ENCODE data around the gene NPW. TPM values are rescaled to one million over a fixed set of nuclear protein-coding genes. Genes with fewer than 3 reads are reported as not detected.

Gene NPW
- total and polyA plus RNA-seq, 9 of the 15 experiments (the other 6 are each of a cell fraction or from before 2014, with no cell fraction given): 0.14 to 4.0 (median 2.6) TPM; not detected in 4

GRCh38 chr16:1971796-1972489 lies 47.6 kb upstream of the NPW start, which contains the start of gene TBL3 (continued):
- TF ChIP-seq MNT (conservative IDR thresholded peaks at IDR 0.05) (peak; percentile 92 to 97), SOX6 (IDR thresholded peaks at IDR 0.05) (0 out of 2 replicates have a peak, but pooled peaks have one; percentile 28), POU5F1 (IDR thresholded peaks at IDR 0.05; ENCODE audit: borderline replicate concordance, low read depth, low read length, partially characterized antibody) (peak; percentile 79), FOXP4 (CRISPR knock-in tag; IDR thresholded peaks at IDR 0.05; ENCODE audit: borderline replicate concordance) (no peak; the same call in 1 of the 2 replicates), ELK1 (CRISPR knock-in tag; IDR thresholded peaks at IDR 0.05) (no peak), DNMT1 (IDR thresholded peaks at IDR 0.05) (no peak), ILF3 (IDR thresholded peaks at IDR 0.05; ENCODE audit: borderline replicate concordance) (no peak; the same call in 1 of the 2 replicates), HDAC3 (IDR thresholded peaks at IDR 0.05; ENCODE audit: borderline replicate concordance, partially characterized antibody) (no peak), ETV6 (IDR thresholded peaks at IDR 0.05; ENCODE audit: borderline replicate concordance in 1 of 2, low read depth in 2 of 2, low read length in 1 of 2) (peak in 1 of 2 experiments; percentile 35; a peak in 1 of 4 replicates), ETV6 (CRISPR knock-in tag; IDR thresholded peaks at IDR 0.05; ENCODE audit: borderline replicate concordance) (0 out of 2 replicates have a peak, but pooled peaks have one; percentile 28), KDM4B (IDR thresholded peaks at IDR 0.05; ENCODE audit: borderline replicate concordance in 2 of 2, low read depth in 1 of 2) (peak in 1 of 2 experiments; percentile 94; a peak in 2 of 4 replicates), SREBF1 (IDR thresholded peaks at IDR 0.05; ENCODE audit: borderline replicate concordance, low read depth, low read length) (0 out of 2 replicates have a peak, but pooled peaks have one; percentile 59), NBN (IDR thresholded peaks at IDR 0.05; ENCODE audit: low read depth) (peak; percentile 93), ZNF75A (CRISPR knock-in tag; IDR thresholded peaks at IDR 0.05) (no peak), ZNF695 (CRISPR knock-in tag; IDR thresholded peaks at IDR 0.05) (no peak), ZNF232 (CRISPR knock-in tag; IDR thresholded peaks at IDR 0.05) (0 out of 2 replicates have a peak, but pooled peaks have one; percentile 13), ATF6 (CRISPR knock-in tag; IDR thresholded peaks at IDR 0.05) (0 out of 2 replicates have a peak, but pooled peaks have one; percentile 73), CREB5 (CRISPR knock-in tag; IDR thresholded peaks at IDR 0.05) (no peak), POLR2A (conservative IDR thresholded peaks at IDR 0.05) (peak; percentile 87)

Data from K562 (cell line).